Hepatocyte (in vitro differentiated cells): ENCODE results near the gene DGKI. TPM values are rescaled to one million over a fixed set of nuclear protein-coding genes. Genes with fewer than 3 reads are reported as not detected.

Experiments
- DNase-seq: peaks from one replicate; pipeline ENCODE4 v3.0.0-alpha.2; 2016; ENCODE audit warnings: low spot score
- H2AFZ ChIP-seq: fragments of 200-600 bp; sonication (generic); 2 replicates; pipeline ENCODE4 v1.6.0; 2016; ENCODE audit warnings: antibody characterized with exemption, mild to moderate bottlenecking
- H3K27ac ChIP-seq: fragments of 200-600 bp; sonication (generic); 2 replicates; pipeline ENCODE4 v1.5.1; 2016; ENCODE audit warnings: mild to moderate bottlenecking
- H3K27me3 ChIP-seq: fragments of 200-600 bp; sonication (generic); 2 replicates; pipeline ENCODE4 v1.6.1; 2016
- H3K36me3 ChIP-seq: fragments of 200-600 bp; sonication (generic); replicated peaks from 2 replicates; pipeline ENCODE4 v1.5.1; 2016; ENCODE audit warnings: low read depth; ENCODE audit not compliant: insufficient read depth
- H3K4me1 ChIP-seq: fragments of 200-600 bp; sonication (generic); 2 replicates; pipeline ENCODE4 v1.5.1; 2016; ENCODE audit warnings: mild to moderate bottlenecking, moderate library complexity; ENCODE audit not compliant: insufficient read depth
- H3K4me2 ChIP-seq: fragments of 200-600 bp; sonication (generic); 2 replicates; pipeline ENCODE4 v1.6.0; 2016
- H3K4me3 ChIP-seq: fragments of 200-600 bp; sonication (generic); 2 replicates; pipeline ENCODE4 v1.5.1; 2016; ENCODE audit warnings: mild to moderate bottlenecking
- H3K79me2 ChIP-seq: fragments of 200-600 bp; sonication (generic); 2 replicates; pipeline ENCODE4 v1.6.0; 2017; ENCODE audit warnings: mild to moderate bottlenecking
- H3K9me2 ChIP-seq: fragments of 200-600 bp; sonication (generic); replicated peaks from 2 replicates; pipeline ENCODE4 v1.6.0; 2017; ENCODE audit warnings: mild to moderate bottlenecking; ENCODE audit not compliant: insufficient read depth
- H3K9me3 ChIP-seq: fragments of 200-600 bp; sonication (generic); 2 replicates; pipeline ENCODE4 v1.5.1; 2016; ENCODE audit warnings: low read depth, mild to moderate bottlenecking
- H4K20me1 ChIP-seq: fragments of 200-600 bp; sonication (generic); 2 replicates; pipeline ENCODE4 v1.6.0; 2016; ENCODE audit warnings: mild to moderate bottlenecking; ENCODE audit not compliant: insufficient read depth, poor library complexity, severe bottlenecking
- CTCF ChIP-seq: fragments of 200-600 bp; sonication (generic); IDR thresholded peaks from 2 replicates; pipeline ENCODE4 v1.5.1; 2016; ENCODE audit warnings: antibody characterized with exemption, mild to moderate bottlenecking; ENCODE audit not compliant: poor library complexity
- EZH2 ChIP-seq: fragments of 200-600 bp; sonication (generic); IDR thresholded peaks from 2 replicates; pipeline ENCODE4 v1.6.1; 2016; ENCODE audit warnings: antibody characterized with exemption, mild to moderate bottlenecking, borderline replicate concordance
- EZH2phosphoT487 ChIP-seq: fragments of 200-600 bp; sonication (generic); IDR thresholded peaks from one replicate; pipeline ENCODE4 v1.6.1; 2018; ENCODE audit warnings: antibody characterized with exemption, mild to moderate bottlenecking, low read depth, moderate library complexity; ENCODE audit not compliant: unreplicated experiment, severe bottlenecking
- whole genome bisulfite sequencing: methylation state at CpG from one replicate; pipeline ENCODE4 v1.1.6; 2016; ENCODE audit warnings: low lambda C conversion rate; ENCODE audit errors: missing lambda C conversion rate; 5-methylcytosine and 5-hydroxymethylcytosine counted together
- polyA plus RNA-seq: library from polyadenylated mRNA; unstranded; fragments of >200 nt; fragmentation: Nextera tagmentation; extraction: Ambion mirVana; gene quantifications from 2 replicates; pipeline ENCODE4 v1.2.1, GENCODE V29; 2016
- total RNA-seq: library from RNA; depleted of rRNA; stranded (reverse); fragments of >200 nt; gene quantifications from 2 replicates; pipeline ENCODE4 v1.2.3, GENCODE V29; 2014

Gene DGKI
- total and polyA plus RNA-seq, 2 experiments from 2014 or later = 0.47 to 1.8 TPM

GRCh38 chr7:137606061-137606674 lies 240.6 kb downstream of the DGKI start:
- Histone ChIP-seq H3K36me3 (no peaks in the 10 kb centered on the region), H4K20me1 (no peaks in the 10 kb centered on the region), H2AFZ (no peak overlapping the region), H3K4me1 (no peaks in the 10 kb centered on the region), H3K9me2 (no peaks in the 10 kb centered on the region), H3K4me3 (no peak overlapping the region), H3K27me3 (peaks cover 3% of the 10 kb centered on the region), H3K4me2 (no peak overlapping the region), H3K9me3 (no peaks in the 10 kb centered on the region), H3K27ac (no peak overlapping the region), H3K79me2 (no peaks in the 10 kb centered on the region)
- WGBS = 75% methylated on average over 5 of the region's 5 CpGs
- peak; percentile 72 for TF ChIP-seq CTCF
- no peak for TF ChIP-seq EZH2phosphoT487
- peak; percentile 77 for DNase-seq

GRCh38 chr7:137603043-137603442 lies 243.7 kb downstream of the DGKI start:
- H4K20me1 ChIP-seq = no peaks in the 10 kb centered on the region
- H3K27ac ChIP-seq = no peak overlapping the region
- no peak overlapping the region for H3K4me3 ChIP-seq
- no peaks in the 10 kb centered on the region for H3K27me3 ChIP-seq
- no peak for DNase-seq
- no peaks in the 10 kb centered on the region for H3K79me2 ChIP-seq
- H2AFZ ChIP-seq = no peak overlapping the region
- no peaks in the 10 kb centered on the region for H3K9me2 ChIP-seq
- WGBS = 70% methylated on average over 2 of the region's 2 CpGs
- no peaks in the 10 kb centered on the region for H3K36me3 ChIP-seq
- no peaks in the 10 kb centered on the region for H3K9me3 ChIP-seq
- H3K4me1 ChIP-seq = no peaks in the 10 kb centered on the region
- no peak overlapping the region for H3K4me2 ChIP-seq
- TF ChIP-seq EZH2 (no peak), EZH2phosphoT487 (no peak), CTCF (no peak)

GRCh38 chr7:137601642-137602041 lies 245.1 kb downstream of the DGKI start:
- no peaks in the 10 kb centered on the region for H3K79me2 ChIP-seq
- no peak for TF ChIP-seq CTCF
- TF ChIP-seq EZH2 = no peak
- TF ChIP-seq EZH2phosphoT487 = no peak
- no peaks in the 10 kb centered on the region for H3K27me3 ChIP-seq
- H3K4me2 ChIP-seq = no peak overlapping the region
- no peak overlapping the region for H2AFZ ChIP-seq
- no peaks in the 10 kb centered on the region for H3K9me2 ChIP-seq
- no peaks in the 10 kb centered on the region for H4K20me1 ChIP-seq
- no peak overlapping the region for H3K4me3 ChIP-seq
- H3K4me1 ChIP-seq = no peaks in the 10 kb centered on the region
- H3K27ac ChIP-seq = no peak overlapping the region
- H3K36me3 ChIP-seq = no peaks in the 10 kb centered on the region
- no peaks in the 10 kb centered on the region for H3K9me3 ChIP-seq
- 87% methylated on average over 6 of the region's 6 CpGs for WGBS
- no peak for DNase-seq
